Measurements from ENCODE around the gene MVB12B. TPM values are rescaled to one million over a fixed set of nuclear protein-coding genes. Genes with fewer than 3 reads are reported as not detected.
A peak's percentile ranks its signal among the peaks of the same experiment; 100 is the strongest.
"Not testable (repeated sequence)": the region's sequence is repeated elsewhere in the genome, so short reads cannot be mapped to it uniquely, and the experiment has no call there.

MVB12B gene
- total RNA-seq (2014; rRNA removed; shearing (Covaris generic)), result 10.7 TPM in 2 replicates

GRCh38 chr9:126326228-126327005 is at the start of gene MVB12B:
TSS of gene MVB12B (plus strand) at chr9:126326829. CDS start at chr9:126326930, 101 bp downstream.
- no peak for DNase-seq (ENCODE audit: low spot score)

GRCh38 chr9:126283799-126284465 is 42.7 kb upstream of the MVB12B start:
- DNase-seq (ENCODE audit: low spot score), result no peak

GRCh38 chr9:126285652-126286051 is 41.0 kb upstream of the MVB12B start:
- not testable (repeated sequence) for DNase-seq (ENCODE audit: low spot score)

- DNase-seq (ENCODE audit: low spot score), result no peak
Measured at GRCh38 chr9:126287166-126287866, 39.3 kb upstream of the MVB12B start.

- no peak for DNase-seq (ENCODE audit: low spot score)
Measured at GRCh38 chr9:126290871-126291270, 35.8 kb upstream of the MVB12B start.

- DNase-seq (ENCODE audit: low spot score), result no peak
Measured at GRCh38 chr9:126291925-126292324, 34.7 kb upstream of the MVB12B start.

- no peak for DNase-seq (ENCODE audit: low spot score)
Measured at GRCh38 chr9:126292736-126293521, 33.7 kb upstream of the MVB12B start.

GRCh38 chr9:126293522-126293889 is 33.1 kb upstream of the MVB12B start:
- no peak for DNase-seq (ENCODE audit: low spot score)

- no peak for DNase-seq (ENCODE audit: low spot score)
Measured at GRCh38 chr9:126294331-126295081, 32.1 kb upstream of the MVB12B start.

- DNase-seq (ENCODE audit: low spot score), result no peak
Measured at GRCh38 chr9:126295082-126295477, 31.5 kb upstream of the MVB12B start.

- no peak for DNase-seq (ENCODE audit: low spot score)
Measured at GRCh38 chr9:126295516-126295915, 31.1 kb upstream of the MVB12B start.

GRCh38 chr9:126295936-126296600 is 30.6 kb upstream of the MVB12B start:
- peak; percentile 17 for DNase-seq (ENCODE audit: low spot score)

GRCh38 chr9:126296687-126297086 is 29.9 kb upstream of the MVB12B start:
- no peak for DNase-seq (ENCODE audit: low spot score)

- DNase-seq (ENCODE audit: low spot score), result no peak
Measured at GRCh38 chr9:126297661-126298060, 29.0 kb upstream of the MVB12B start.

GRCh38 chr9:126298063-126298801 is 28.4 kb upstream of the MVB12B start:
- no peak for DNase-seq (ENCODE audit: low spot score)

GRCh38 chr9:126299706-126300276 is 26.8 kb upstream of the MVB12B start:
- no peak for DNase-seq (ENCODE audit: low spot score)

- DNase-seq (ENCODE audit: low spot score), result no peak
Measured at GRCh38 chr9:126301196-126301595, 25.4 kb upstream of the MVB12B start.

GRCh38 chr9:126301985-126302603 is 24.5 kb upstream of the MVB12B start:
- DNase-seq (ENCODE audit: low spot score), result peak; percentile 77

GRCh38 chr9:126302730-126303129 is 23.9 kb upstream of the MVB12B start:
- no peak for DNase-seq (ENCODE audit: low spot score)

Data from A172 (cell line).